BJ (cell line): ENCODE measurements around the gene EPO. TPM values are rescaled to one million over a fixed set of nuclear protein-coding genes. Genes with fewer than 3 reads are reported as not detected.

Experiments used
- CTCF ChIA-PET: fragments of 350-600 bp; formaldehyde crosslinking; extraction: SDS; loops from one replicate; lab custom pipeline; 2021; ENCODE audit warnings: antibody characterized with exemption, inconsistent platforms; lab: Yijun Ruan, JAX
- POLR2A ChIA-PET: fragments of 300-600 bp; sonication (Branson Sonifier 250); formaldehyde crosslinking; extraction: SDS; loops from one replicate; lab custom pipeline; 2021; ENCODE audit warnings: antibody characterized with exemption; lab: Charles Lee
- DNase-seq: peaks from one replicate; pipeline ENCODE4 v3.0.0-alpha.2; 2011; ENCODE audit warnings: low read depth
- H3K27me3 ChIP-seq: 2 replicates; pipeline ENCODE4 v1.6.0; 2011; ENCODE audit warnings: low read length; ENCODE audit not compliant: control insufficient read depth, insufficient read depth
- H3K36me3 ChIP-seq: 2 replicates; pipeline ENCODE4 v1.5.1; 2011; ENCODE audit warnings: low read length; ENCODE audit not compliant: control insufficient read depth, insufficient read depth
- H3K4me3 ChIP-seq: 2 replicates; pipeline ENCODE4 v1.5.1; 2011; ENCODE audit warnings: low read depth, mild to moderate bottlenecking, control low read depth, low read length
- CTCF ChIP-seq: IDR thresholded peaks from 2 replicates; pipeline ENCODE4 v1.5.1; 2011; ENCODE audit warnings: low read depth, mild to moderate bottlenecking, control low read depth, inconsistent platforms, low read length, moderate library complexity; ENCODE audit not compliant: insufficient read depth
- polyA minus RNA-seq: library from RNA; depleted of rRNA, polyadenylated mRNA; stranded (reverse); fragments of >200 nt; gene quantifications from 2 replicates; pipeline ENCODE4 v1.2.3, GENCODE V29; 2011; rRNA and poly(A)+ RNA removed
- polyA plus RNA-seq: library from polyadenylated mRNA; depleted of rRNA; stranded (reverse); fragments of >200 nt; gene quantifications from 2 replicates; pipeline ENCODE4 v1.2.3, GENCODE V29; 2011; rRNA removed

The EPO gene
- not detected in 2 replicates for polyA plus RNA-seq
- not detected in 2 replicates for polyA minus RNA-seq

DNA sequence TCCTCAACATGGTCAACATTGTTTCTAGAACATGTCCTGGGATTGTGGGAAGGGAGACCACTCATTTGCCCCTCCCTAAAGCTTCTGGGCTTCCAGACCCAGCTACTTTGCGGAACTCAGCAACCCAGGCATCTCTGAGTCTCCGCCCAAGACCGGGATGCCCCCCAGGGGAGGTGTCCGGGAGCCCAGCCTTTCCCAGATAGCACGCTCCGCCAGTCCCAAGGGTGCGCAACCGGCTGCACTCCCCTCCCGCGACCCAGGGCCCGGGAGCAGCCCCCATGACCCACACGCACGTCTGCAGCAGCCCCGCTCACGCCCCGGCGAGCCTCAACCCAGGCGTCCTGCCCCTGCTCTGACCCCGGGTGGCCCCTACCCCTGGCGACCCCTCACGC is at the start of gene EPO:
Gene EPO (plus strand): TSS at position 190 of the 392 bp plus-strand sequence. CDS start 513 bp downstream, outside the sequence.
- ChIA-PET CTCF (interaction anchor here (0.7 to 5.2 kb wide), 7 partner anchors 15 to 133 kb away, joined by 3 to 65 read pairs (median 5); partner anchors contain the start of genes POP7 and SLC12A9), POLR2A (no interaction called here)
- TF ChIP-seq CTCF, result no peak
- Histone ChIP-seq H3K4me3 (no peak within 1 kb of the TSS), H3K36me3 (no peaks in the 10 kb centered on the region), H3K27me3 (peaks cover 37% of the 10 kb centered on the region)
- no peak for DNase-seq

GRCh38 chr7:100671353-100672327 is 48.6 kb upstream of the EPO start:
- CTCF ChIA-PET, result no interaction called here

DNA sequence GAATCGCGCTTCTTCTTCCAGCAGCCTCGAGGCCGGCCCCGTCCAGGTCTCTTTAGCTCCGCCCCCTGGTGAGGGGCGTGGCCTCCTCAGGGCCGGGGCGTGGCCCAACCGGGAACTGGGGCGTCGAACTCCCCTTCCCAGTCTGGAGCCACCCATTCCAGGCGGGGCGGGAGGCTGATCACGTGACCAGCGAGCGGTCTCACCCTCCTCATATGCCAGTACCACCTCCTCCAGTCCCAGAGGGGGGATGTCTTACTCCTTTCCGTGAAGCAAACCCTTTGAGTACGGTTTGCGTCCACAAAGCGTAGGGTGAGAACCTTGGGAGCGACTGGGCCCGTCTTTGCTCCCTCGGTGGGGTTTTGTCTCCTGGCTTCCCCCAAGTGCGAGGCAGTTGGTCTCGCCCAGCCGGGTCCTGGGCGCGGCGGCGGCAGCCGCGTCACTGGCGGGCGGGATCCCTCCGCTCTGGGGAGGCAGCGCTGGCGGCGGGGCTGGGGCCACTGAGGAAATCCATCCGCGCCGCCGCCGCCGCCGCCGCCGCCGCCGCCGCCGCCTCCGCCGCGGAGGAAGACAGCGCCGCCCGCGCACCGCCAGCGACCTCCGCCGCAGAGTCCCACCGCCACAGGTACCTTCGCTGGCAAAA is 46.8 kb upstream of the EPO start, which contains the start of gene GNB2:
Gene GNB2 (plus strand): TSS at position 439 of the 640 bp plus-strand sequence. CDS start 2,526 bp downstream, outside the sequence.
- POLR2A ChIA-PET, result interaction anchor here (0.5 kb wide), 1 partner anchor 39 kb away, joined by 4 read pairs; no protein-coding TSS in a partner anchor
- Histone ChIP-seq H3K27me3 (peaks cover 4% of the 10 kb centered on the region), H3K36me3 (peaks cover 17% of the 10 kb centered on the region), H3K4me3 (peak within 1 kb of the TSS; percentile 97)
- no peak for TF ChIP-seq CTCF
- CTCF ChIA-PET, result interaction anchor here (0.6 to 1.0 kb wide), 4 partner anchors 19 to 1771 kb away, joined by 3 to 4 read pairs (median 3); no protein-coding TSS in a partner anchor
- DNase-seq, result peak; percentile 89

More at GRCh38 chr7:100671353-100672327, 48.6 kb upstream of the EPO start:
- H3K36me3 ChIP-seq, result no peaks in the 10 kb centered on the region; the same call in 1 of the 2 replicates
- DNase-seq, result no peak
- peaks cover 4% of the 10 kb centered on the region for H3K27me3 ChIP-seq
- H3K4me3 ChIP-seq, result no peak overlapping the region
- no peak for TF ChIP-seq CTCF
- POLR2A ChIA-PET, result no interaction called here

DNA sequence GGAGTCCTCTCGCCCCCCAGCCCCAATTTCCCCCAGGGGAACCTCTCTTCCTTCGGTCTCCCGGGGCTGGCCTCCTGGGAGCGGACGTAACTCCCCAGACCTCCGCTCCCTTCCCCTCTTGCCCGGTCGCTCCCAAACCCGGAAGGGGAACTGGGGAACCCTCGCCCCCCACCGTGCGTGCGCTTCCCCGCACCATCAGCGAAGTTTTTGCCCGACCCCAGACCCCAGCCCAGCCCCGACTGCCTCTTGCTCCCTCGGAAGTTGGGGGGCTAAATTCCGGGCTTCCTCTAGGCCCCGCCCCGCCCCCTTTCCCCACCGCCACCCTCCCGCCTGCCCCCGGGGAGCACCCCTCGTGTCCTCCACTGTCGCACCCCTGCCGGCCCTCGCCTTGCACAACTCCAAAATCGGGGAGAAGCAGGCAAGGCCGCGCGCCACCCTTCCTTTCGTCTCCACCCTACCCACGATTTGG is 46.3 kb upstream of the EPO start:
- H3K36me3 ChIP-seq, result peaks cover 21% of the 10 kb centered on the region
- H3K27me3 ChIP-seq, result peaks cover 4% of the 10 kb centered on the region
- CTCF ChIA-PET, result interaction anchor here (1.3 to 1.4 kb wide), 2 partner anchors 18 to 52 kb away, joined by 4 to 5 read pairs; no protein-coding TSS in a partner anchor
- peak overlapping the region; percentile 97 for H3K4me3 ChIP-seq
- no peak for TF ChIP-seq CTCF
- POLR2A ChIA-PET, result no interaction called here
- DNase-seq, result no peak
